HCT116 (cell line): ENCODE measurements around the gene RNF39. TPM values are rescaled to one million over a fixed set of nuclear protein-coding genes. Genes with fewer than 3 reads are reported as not detected.

ENCODE experiments used
- ATAC-seq: fragments of 200-7000 bp; cut with Tn5 transposase; 2 replicates; pipeline ENCODE4 v1.9.1; 2020; ENCODE audit warnings: mild to moderate bottlenecking, moderate library complexity
- BruUV-seq: library from RNA; stranded (reverse); fragments of 400-500 nt; replicated peaks from 2 replicates; lab custom pipeline; 2021; lab: Mats Ljungman, UMichigan
- CTCF ChIA-PET: fragments of 300-600 bp; sonication (Branson Sonifier 250); formaldehyde crosslinking; loops from one replicate; lab custom pipeline; 2021; ENCODE audit warnings: antibody characterized with exemption; lab: Charles Lee
- POLR2A ChIA-PET: fragments of 300-600, 350-600 bp; sonication (Branson Sonifier 250); formaldehyde crosslinking; loops from one replicate; lab custom pipeline; 2021; ENCODE audit warnings: antibody characterized with exemption; lab: Charles Lee
- RAD21 ChIA-PET, 2 experiments: fragments of 300-600 bp; sonication (Branson Sonifier 250); formaldehyde crosslinking; loops; one replicate each; lab custom pipeline; 2023; ENCODE audit warnings: low total read pairs in 2 of 2; ENCODE audit not compliant: uncharacterized antibody in 2 of 2, unreplicated experiment in 2 of 2, low non-redundant PET in 1 of 2; lab: Charles Lee
- DNase-seq: peaks from one replicate; pipeline ENCODE4 v3.0.0-alpha.2; 2010; ENCODE audit warnings: low read depth, low spot score
- H2AFZ ChIP-seq: fragments of 200-600 bp; shearing (Covaris generic), sonication (generic); 2 replicates; pipeline ENCODE4 v1.6.1; 2017; ENCODE audit warnings: low read depth, mixed run types, mixed read lengths, antibody characterized with exemption, low read length; ENCODE audit not compliant: poor library complexity, severe bottlenecking
- H3K27ac ChIP-seq: 2 replicates; pipeline ENCODE4 v1.5.1; 2012; ENCODE audit warnings: low read depth, low read length
- H3K27me3 ChIP-seq: fragments of 200-600 bp; sonication (generic); 2 replicates; pipeline ENCODE4 v1.6.1; 2016; ENCODE audit warnings: mixed run types, low read length, mixed read lengths; ENCODE audit not compliant: insufficient read depth
- H3K36me3 ChIP-seq, 2 experiments: fragments of 200-500 bp in 1 of 2; fragments of 200-600 bp in 1 of 2; sonication (Bioruptor generic) in 1 of 2; sonication (generic) in 1 of 2; 2 replicates each; pipeline versions ENCODE4 v1.5.1 to v1.6.1; 2014 to 2016; ENCODE audit warnings: low read length in 2 of 2, inconsistent platforms in 1 of 2, mixed read lengths in 1 of 2, mixed run types in 1 of 2; ENCODE audit not compliant: insufficient read depth in 2 of 2, control insufficient read depth in 1 of 2
- H3K4me1 ChIP-seq, 2 experiments: fragments of 200-600 bp in 1 of 2; sonication (generic) in 1 of 2; 2 replicates each; pipeline versions ENCODE4 v1.5.1 to v1.6.1; 2012 to 2017; ENCODE audit warnings: low read length in 2 of 2, inconsistent platforms in 1 of 2, mild to moderate bottlenecking in 1 of 2, mixed read lengths in 1 of 2, mixed run types in 1 of 2, moderate library complexity in 1 of 2; ENCODE audit not compliant: insufficient read depth in 2 of 2, control insufficient read depth in 1 of 2
- H3K4me2 ChIP-seq: fragments of 200-600 bp; sonication (generic); 2 replicates; pipeline ENCODE4 v1.6.1; 2017; ENCODE audit warnings: mixed run types, low read length, mixed read lengths
- H3K4me3 ChIP-seq, 2 experiments: fragments of 200-600 bp in 1 of 2; sonication (generic) in 1 of 2; replicated peaks in 1 of 2; 2 replicates each; pipeline ENCODE4 v1.5.1; 2011 to 2016; ENCODE audit warnings: low read length in 2 of 2, control low read depth in 1 of 2, low read depth in 1 of 2, mild to moderate bottlenecking in 1 of 2, mixed read lengths in 1 of 2, mixed run types in 1 of 2
- H3K79me2 ChIP-seq: fragments of 200-600 bp; sonication (generic); 2 replicates; pipeline ENCODE4 v1.6.1; 2017; ENCODE audit warnings: mild to moderate bottlenecking, mixed run types, low read length, moderate library complexity, mixed read lengths; ENCODE audit not compliant: insufficient read depth
- H3K9ac ChIP-seq: fragments of 200-600 bp; sonication (generic); 2 replicates; pipeline ENCODE4 v1.6.1; 2016; ENCODE audit warnings: low read length, mixed read lengths
- H3K9me2 ChIP-seq: fragments of 200-600 bp; sonication (generic), shearing (Covaris generic); 2 replicates; pipeline ENCODE4 v1.6.1; 2017; ENCODE audit warnings: mixed run types, mild to moderate bottlenecking, moderate library complexity; ENCODE audit not compliant: insufficient read depth
- H3K9me3 ChIP-seq, 2 experiments: fragments of 200-500 bp in 1 of 2; fragments of 200-600 bp in 1 of 2; sonication (Bioruptor generic) in 1 of 2; sonication (generic) in 1 of 2; 2 replicates each; pipeline ENCODE4 v1.6.1; 2014 to 2017; ENCODE audit warnings: low read length in 2 of 2, mixed read lengths in 2 of 2, inconsistent platforms in 1 of 2, low read depth in 1 of 2, mild to moderate bottlenecking in 1 of 2, mixed run types in 1 of 2, moderate library complexity in 1 of 2; ENCODE audit not compliant: control insufficient read depth in 1 of 2, insufficient read depth in 1 of 2
- H4K20me1 ChIP-seq: fragments of 200-600 bp; sonication (generic), shearing (Covaris generic); 2 replicates; pipeline ENCODE4 v1.6.1; 2017; ENCODE audit warnings: mixed run types, mild to moderate bottlenecking, moderate library complexity; ENCODE audit not compliant: insufficient read depth
- CBX3 ChIP-seq: IDR thresholded peaks from 2 replicates; pipeline ENCODE4 v1.6.1; 2012; ENCODE audit warnings: low read depth
- CEBPB ChIP-seq: IDR thresholded peaks from 2 replicates; pipeline ENCODE4 v1.6.1; 2012; ENCODE audit warnings: low read depth
- EGR1 ChIP-seq: IDR thresholded peaks from 2 replicates; pipeline ENCODE4 v1.6.1; 2012; ENCODE audit warnings: low read depth
- ELF1 ChIP-seq: IDR thresholded peaks from 2 replicates; pipeline ENCODE4 v1.6.1; 2012; ENCODE audit warnings: low read depth, borderline replicate concordance
- EZH2 ChIP-seq: fragments of 200-600 bp; sonication (generic); IDR thresholded peaks from 2 replicates; pipeline ENCODE4 v1.6.1; 2017; ENCODE audit warnings: antibody characterized with exemption, mixed run types
- EZH2phosphoT487 ChIP-seq: fragments of 200-600 bp; IDR thresholded peaks from 2 replicates; pipeline ENCODE4 v1.6.1; 2018; ENCODE audit warnings: antibody characterized with exemption, borderline replicate concordance
- FOSL1 ChIP-seq: IDR thresholded peaks from 2 replicates; pipeline ENCODE4 v1.6.1; 2012; ENCODE audit warnings: low read depth
- JUND ChIP-seq: IDR thresholded peaks from 2 replicates; pipeline ENCODE4 v1.6.1; 2012
- MAX ChIP-seq: IDR thresholded peaks from 2 replicates; pipeline ENCODE4 v1.6.1; 2012
- POLR2AphosphoS5 ChIP-seq: IDR thresholded peaks from 2 replicates; pipeline ENCODE4 v1.6.1; 2011; ENCODE audit warnings: mild to moderate bottlenecking, low read depth, low read length, moderate library complexity
- RAD21 ChIP-seq: IDR thresholded peaks from 2 replicates; pipeline ENCODE4 v1.6.1; 2012; ENCODE audit warnings: low read depth, mild to moderate bottlenecking
- REST ChIP-seq: IDR thresholded peaks from 2 replicates; pipeline ENCODE4 v1.6.1; 2012; ENCODE audit warnings: low read depth
- SIN3A ChIP-seq: IDR thresholded peaks from 2 replicates; pipeline ENCODE4 v1.6.1; 2012; ENCODE audit warnings: low read depth
- SP1 ChIP-seq: IDR thresholded peaks from 2 replicates; pipeline ENCODE4 v1.6.1; 2012; ENCODE audit warnings: low read depth
- SRF ChIP-seq: IDR thresholded peaks from 2 replicates; pipeline ENCODE4 v1.6.1; 2012; ENCODE audit warnings: low read depth
- TCF7L2 ChIP-seq: IDR thresholded peaks from 2 replicates; pipeline ENCODE4 v1.7.0; 2011; ENCODE audit warnings: borderline replicate concordance, inconsistent platforms; ENCODE audit not compliant: insufficient read depth, insufficient read length; ENCODE audit errors: extremely low read depth
- ZBTB33 ChIP-seq: IDR thresholded peaks from 2 replicates; pipeline ENCODE4 v1.6.1; 2011; ENCODE audit warnings: mild to moderate bottlenecking, low read length, moderate library complexity; ENCODE audit not compliant: insufficient replicate concordance; ENCODE audit errors: extremely low read depth
- ZNF274 ChIP-seq: fragments of 200-500 bp; sonication (Bioruptor generic); IDR thresholded peaks from 2 replicates; pipeline ENCODE4 v1.6.1; 2014; ENCODE audit warnings: mild to moderate bottlenecking, low read depth, low read length, inconsistent platforms
- intact Hi-C: fragments of 100-400 bp; cut with micrococcal nuclease; formaldehyde crosslinking; loops from 2 replicates; pipeline ENCODE4 v1.10.0; 2022
- total RNA-seq: library from RNA; stranded (reverse); gene quantifications from one replicate; pipeline ENCODE4 v1.2.1, GENCODE V29; 2021; ENCODE audit not compliant: unreplicated experiment

RNF39 gene
- total RNA-seq, 1 experiment from 2014 or later: 0.22 TPM

GRCh38 chr6:30031381-30031780, 44.2 kb downstream of the RNF39 start:
- intact Hi-C loops: loop anchor here (10.0 kb wide), 1 partner anchor 143 kb away; no protein-coding TSS in a partner anchor
- no peak for ATAC-seq
- no peak overlapping the region for H3K27ac ChIP-seq

GRCh38 chr6:30029588-30029987, 46.0 kb downstream of the RNF39 start:
- Histone ChIP-seq H3K4me1 (no peaks in the 10 kb centered on the region), H2AFZ (no peak overlapping the region), H4K20me1 (no peaks in the 10 kb centered on the region), H3K9me3 (no peaks in the 10 kb centered on the region), H3K4me2 (no peak overlapping the region), H3K79me2 (no peaks in the 10 kb centered on the region), H3K27me3 (no peaks in the 10 kb centered on the region), H3K9me2 (no peaks in the 10 kb centered on the region), H3K9ac (no peak overlapping the region), H3K4me3 (no peak overlapping the region), H3K27ac (no peak overlapping the region), H3K36me3 (no peaks in the 10 kb centered on the region)
- POLR2A ChIA-PET: no interaction called here
- RAD21 ChIA-PET: no interaction called here
- CTCF ChIA-PET: no interaction called here
- ATAC-seq: no peak
- intact Hi-C loops: no loop called here
- no TSS peak for BruUV-seq
- no peak for DNase-seq
- TF ChIP-seq SRF (no peak), JUND (no peak), EZH2 (no peak), REST (no peak), EGR1 (no peak), POLR2AphosphoS5 (no peak), CBX3 (no peak), FOSL1 (no peak), ZNF274 (no peak), CEBPB (no peak), MAX (no peak)

More at GRCh38 chr6:30031381-30031780, 44.2 kb downstream of the RNF39 start:
- no peaks in the 10 kb centered on the region for H3K9me3 ChIP-seq
- no peak overlapping the region for H2AFZ ChIP-seq
- H4K20me1 ChIP-seq: no peaks in the 10 kb centered on the region
- H3K4me2 ChIP-seq: no peak overlapping the region
- H3K4me1 ChIP-seq: no peaks in the 10 kb centered on the region
- no peak overlapping the region for H3K9ac ChIP-seq
- DNase-seq: no peak
- POLR2A ChIA-PET: no interaction called here
- H3K27me3 ChIP-seq: no peaks in the 10 kb centered on the region
- no peaks in the 10 kb centered on the region for H3K36me3 ChIP-seq
- RAD21 ChIA-PET: no interaction called here
- BruUV-seq: no TSS peak
- H3K9me2 ChIP-seq: no peaks in the 10 kb centered on the region
- CTCF ChIA-PET: no interaction called here
- no peak for TF ChIP-seq ELF1
- no peak for TF ChIP-seq SIN3A
- no peak for TF ChIP-seq EZH2phosphoT487
- no peak for TF ChIP-seq RAD21
- TF ChIP-seq CBX3: no peak
- TF ChIP-seq ZBTB33: no peak
- TF ChIP-seq FOSL1: no peak
- TF ChIP-seq TCF7L2: no peak
- TF ChIP-seq SP1: no peak
- TF ChIP-seq, all 23 proteins: peak for 0
- H3K4me3 ChIP-seq: no peak overlapping the region
- H3K79me2 ChIP-seq: no peaks in the 10 kb centered on the region
